ENCODE results near the gene PRPSAP1. TPM values are rescaled to one million over a fixed set of nuclear protein-coding genes. Genes with fewer than 3 reads are reported as not detected.

Gene PRPSAP1
- total RNA-seq, 4 donors from 2014 or later, result 10.2 to 23.4 (median 15.9) TPM

DNA sequence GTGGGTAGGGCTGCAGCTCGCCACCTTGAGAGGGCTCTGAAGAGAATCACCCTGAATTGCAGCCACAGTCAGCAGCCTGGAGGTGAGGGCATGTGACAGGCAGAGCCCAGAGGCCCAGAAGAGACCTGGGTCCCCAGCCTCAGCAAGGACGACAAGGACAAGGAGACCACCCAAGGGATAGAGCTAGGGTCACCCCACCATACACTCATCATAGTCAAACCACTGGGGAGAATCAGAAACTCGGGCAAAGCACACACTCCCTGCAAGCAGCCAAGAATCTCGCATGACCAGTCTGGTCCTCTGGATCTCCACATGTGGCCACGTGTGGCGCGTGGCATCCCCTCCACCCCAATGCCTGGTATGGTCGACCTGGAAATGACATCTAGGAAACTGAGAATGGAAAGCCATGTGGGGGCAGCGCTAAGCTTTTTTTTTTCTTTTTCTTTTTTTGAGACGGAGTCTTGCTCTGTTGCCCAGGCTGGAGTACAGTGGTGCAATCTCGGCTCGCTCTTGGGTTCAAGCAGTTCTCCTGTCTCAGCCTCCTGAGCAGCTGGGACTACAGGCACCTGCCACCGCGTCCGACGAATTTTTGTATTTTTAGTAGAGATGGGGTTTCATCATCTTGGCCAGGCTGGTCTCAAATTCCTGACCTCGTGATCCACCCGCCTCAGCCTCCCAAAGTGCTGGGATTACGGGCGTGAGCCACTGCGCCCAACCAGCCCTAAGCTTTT, 26.1 kb upstream of the PRPSAP1 start:
- H3K9me3 ChIP-seq, result no peaks in the 10 kb centered on the region
- peaks cover 0 to 12% (median 3%) of the 10 kb centered on the region in 3 donors for H3K27me3 ChIP-seq
- no peak for ATAC-seq
- no peaks in the 10 kb centered on the region for H3K36me3 ChIP-seq
- intact Hi-C loops (cut with DNase I; ENCODE audit: low total_unique reads) (no loop called here), in situ Hi-C loops (cut with MboI; ENCODE audit: low sequenced_read_pairs in 4 of 4) (no loop called here)
- H3K4me1 ChIP-seq, result peaks cover 8 to 13% of the 10 kb centered on the region in 2 donors
- no peak overlapping the region for H3K4me3 ChIP-seq
- no peak for DNase-seq
- no peak for TF ChIP-seq POLR2A (IDR thresholded peaks at IDR 0.05)
- TF ChIP-seq, protein P1, sequence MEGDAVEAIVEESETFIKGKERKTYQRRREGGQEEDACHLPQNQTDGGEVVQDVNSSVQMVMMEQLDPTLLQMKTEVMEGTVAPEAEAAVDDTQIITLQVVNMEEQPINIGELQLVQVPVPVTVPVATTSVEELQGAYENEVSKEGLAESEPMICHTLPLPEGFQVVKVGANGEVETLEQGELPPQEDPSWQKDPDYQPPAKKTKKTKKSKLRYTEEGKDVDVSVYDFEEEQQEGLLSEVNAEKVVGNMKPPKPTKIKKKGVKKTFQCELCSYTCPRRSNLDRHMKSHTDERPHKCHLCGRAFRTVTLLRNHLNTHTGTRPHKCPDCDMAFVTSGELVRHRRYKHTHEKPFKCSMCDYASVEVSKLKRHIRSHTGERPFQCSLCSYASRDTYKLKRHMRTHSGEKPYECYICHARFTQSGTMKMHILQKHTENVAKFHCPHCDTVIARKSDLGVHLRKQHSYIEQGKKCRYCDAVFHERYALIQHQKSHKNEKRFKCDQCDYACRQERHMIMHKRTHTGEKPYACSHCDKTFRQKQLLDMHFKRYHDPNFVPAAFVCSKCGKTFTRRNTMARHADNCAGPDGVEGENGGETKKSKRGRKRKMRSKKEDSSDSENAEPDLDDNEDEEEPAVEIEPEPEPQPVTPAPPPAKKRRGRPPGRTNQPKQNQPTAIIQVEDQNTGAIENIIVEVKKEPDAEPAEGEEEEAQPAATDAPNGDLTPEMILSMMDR (IDR thresholded peaks at IDR 0.05 in 4 of 5, conservative IDR thresholded peaks at IDR 0.05 in 1 of 5), result no peak
- no peak overlapping the region for H3K27ac ChIP-seq

DNA sequence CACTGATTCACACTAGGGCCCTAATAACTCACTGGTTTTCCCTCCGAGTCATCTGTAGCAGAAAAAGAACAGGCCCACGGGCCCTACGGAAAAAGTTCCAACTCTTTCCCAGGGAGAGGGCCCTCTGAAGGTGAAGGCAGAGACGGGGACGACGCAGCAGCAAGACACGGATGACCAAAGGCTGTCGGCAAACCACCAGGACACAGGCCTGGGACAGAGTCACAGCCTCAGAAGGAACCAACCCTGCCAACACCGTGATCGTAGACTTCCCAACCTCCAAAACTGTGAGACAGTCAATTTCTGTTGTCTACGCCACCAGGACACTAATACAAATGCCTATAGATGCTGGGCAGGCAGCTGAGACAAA, 25.5 kb upstream of the PRPSAP1 start:
- in situ Hi-C loops (cut with MboI; ENCODE audit: low sequenced_read_pairs in 4 of 4), result no loop called here
- no peak overlapping the region for H3K27ac ChIP-seq
- ATAC-seq, result no peak
- no peaks in the 10 kb centered on the region for H3K36me3 ChIP-seq
- no peak overlapping the region for H3K4me3 ChIP-seq
- DNase-seq, result no peak
- TF ChIP-seq, protein P1 (IDR thresholded peaks at IDR 0.05 in 4 of 5, conservative IDR thresholded peaks at IDR 0.05 in 1 of 5), result no peak
- TF ChIP-seq POLR2A (IDR thresholded peaks at IDR 0.05), result no peak
- peaks cover 0 to 12% (median 3%) of the 10 kb centered on the region in 3 donors for H3K27me3 ChIP-seq
- peaks cover 7 to 13% of the 10 kb centered on the region in 2 donors for H3K4me1 ChIP-seq
- H3K9me3 ChIP-seq, result no peaks in the 10 kb centered on the region
- intact Hi-C loops (cut with DNase I; ENCODE audit: low total_unique reads), result no loop called here

DNA sequence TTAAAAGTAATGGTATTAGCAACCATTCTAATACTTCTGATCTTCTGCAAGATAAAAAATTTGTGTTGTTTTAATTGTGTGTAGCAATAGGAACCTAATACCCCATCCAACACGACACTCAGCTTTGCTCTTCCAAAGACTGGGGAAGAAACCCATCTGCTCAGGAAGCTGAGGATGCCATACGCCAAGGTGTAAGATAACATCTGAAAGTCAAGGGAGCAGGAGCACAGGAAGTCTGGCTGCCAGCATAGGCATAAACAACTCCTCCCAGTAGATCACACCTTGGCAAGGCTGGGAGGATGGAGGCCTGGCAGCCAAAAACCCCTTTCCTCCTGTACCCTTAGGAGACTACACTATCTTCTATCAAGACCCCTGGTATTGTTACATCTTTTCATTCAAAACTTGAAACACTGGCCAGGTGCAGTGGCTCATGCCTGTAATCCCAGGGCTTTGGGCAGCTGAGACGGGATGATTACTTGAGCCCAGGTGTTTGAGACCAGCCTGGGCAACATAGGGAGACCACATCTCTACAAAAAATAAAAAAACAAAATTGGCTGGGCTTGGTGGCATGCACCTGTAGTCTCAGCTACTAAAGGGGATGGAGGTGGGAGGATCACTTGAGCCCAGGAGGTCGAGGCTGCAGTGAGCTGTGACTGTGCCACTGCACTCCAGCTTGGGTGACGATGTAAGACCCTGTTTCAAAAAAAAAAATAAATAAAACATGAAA, 25.0 kb upstream of the PRPSAP1 start:
- no peak for TF ChIP-seq POLR2A (IDR thresholded peaks at IDR 0.05)
- TF ChIP-seq, protein P1 (IDR thresholded peaks at IDR 0.05 in 4 of 5, conservative IDR thresholded peaks at IDR 0.05 in 1 of 5), result no peak
- intact Hi-C loops (cut with DNase I; ENCODE audit: low total_unique reads) (no loop called here), in situ Hi-C loops (cut with MboI; ENCODE audit: low sequenced_read_pairs in 4 of 4) (no loop called here)
- Histone ChIP-seq H3K9me3 (no peaks in the 10 kb centered on the region), H3K27ac (no peak overlapping the region), H3K27me3 (peaks cover 0 to 12% (median 3%) of the 10 kb centered on the region in 3 donors), H3K4me3 (no peak overlapping the region), H3K36me3 (no peaks in the 10 kb centered on the region), H3K4me1 (peaks cover 7 to 10% of the 10 kb centered on the region in 2 donors)
- DNase-seq (no peak), ATAC-seq (no peak)

DNA sequence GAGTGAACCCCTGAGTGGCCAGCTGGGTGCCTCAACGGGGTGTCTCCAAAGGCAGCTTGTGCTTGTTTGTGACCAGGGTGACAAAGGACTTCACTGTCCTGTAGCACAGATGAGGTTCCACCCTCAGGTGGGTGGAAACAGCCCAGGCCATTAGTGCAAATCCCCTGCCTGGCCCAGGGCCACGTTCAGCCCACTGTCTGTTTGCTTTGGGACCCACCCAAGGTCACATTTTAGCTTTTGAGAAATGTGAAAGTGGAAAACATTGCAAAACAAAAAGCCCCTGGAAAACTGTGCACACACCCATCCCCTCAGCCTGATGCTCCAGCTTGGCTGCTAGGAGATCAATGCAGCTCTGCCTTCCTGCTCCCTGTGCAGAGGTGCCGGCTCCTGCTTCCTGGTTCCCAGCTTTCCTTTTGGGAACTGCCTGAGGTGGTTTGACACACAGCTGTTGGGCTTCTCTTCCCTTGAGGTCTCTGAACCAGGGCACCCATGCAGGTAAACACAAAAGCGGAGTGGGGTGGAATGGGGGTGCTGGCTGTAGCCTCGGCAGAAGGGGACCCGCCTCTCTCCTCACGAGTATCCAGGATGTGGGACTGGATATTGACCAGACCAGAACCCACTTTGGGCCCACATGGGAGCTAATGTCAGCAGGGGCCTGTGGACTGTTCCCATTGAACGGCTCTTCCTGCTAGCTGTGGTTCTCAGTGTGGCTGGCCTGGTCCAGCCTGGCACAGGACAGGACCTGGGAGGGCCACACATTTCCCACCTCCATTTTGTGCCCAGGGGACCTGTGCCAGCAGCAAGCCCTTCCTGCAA, 22.8 kb upstream of the PRPSAP1 start:
- H3K36me3 ChIP-seq, result no peaks in the 10 kb centered on the region
- intact Hi-C loops (cut with DNase I; ENCODE audit: low total_unique reads), result no loop called here
- ATAC-seq (peak in 1 of 2 donors; percentile 17), DNase-seq (no peak)
- no peak for TF ChIP-seq POLR2A (IDR thresholded peaks at IDR 0.05)
- TF ChIP-seq, protein P1 (IDR thresholded peaks at IDR 0.05 in 4 of 5, conservative IDR thresholded peaks at IDR 0.05 in 1 of 5), result no peak
- no peaks in the 10 kb centered on the region for H3K4me1 ChIP-seq
- no peaks in the 10 kb centered on the region for H3K27me3 ChIP-seq
- in situ Hi-C loops (cut with MboI; ENCODE audit: low sequenced_read_pairs in 4 of 4), result no loop called here
- H3K27ac ChIP-seq, result no peak overlapping the region
- no peaks in the 10 kb centered on the region for H3K9me3 ChIP-seq
- no peak overlapping the region for H3K4me3 ChIP-seq
